ENCODE measurements around the gene AHSG. TPM values are rescaled to one million over a fixed set of nuclear protein-coding genes. Genes with fewer than 3 reads are reported as not detected.
"Not testable (repeated sequence)": the region's sequence is repeated elsewhere in the genome, so short reads cannot be mapped to it uniquely, and the experiment has no call there.

Gene AHSG
- total RNA-seq, 1 donor from 2014 or later, result not detected

DNA sequence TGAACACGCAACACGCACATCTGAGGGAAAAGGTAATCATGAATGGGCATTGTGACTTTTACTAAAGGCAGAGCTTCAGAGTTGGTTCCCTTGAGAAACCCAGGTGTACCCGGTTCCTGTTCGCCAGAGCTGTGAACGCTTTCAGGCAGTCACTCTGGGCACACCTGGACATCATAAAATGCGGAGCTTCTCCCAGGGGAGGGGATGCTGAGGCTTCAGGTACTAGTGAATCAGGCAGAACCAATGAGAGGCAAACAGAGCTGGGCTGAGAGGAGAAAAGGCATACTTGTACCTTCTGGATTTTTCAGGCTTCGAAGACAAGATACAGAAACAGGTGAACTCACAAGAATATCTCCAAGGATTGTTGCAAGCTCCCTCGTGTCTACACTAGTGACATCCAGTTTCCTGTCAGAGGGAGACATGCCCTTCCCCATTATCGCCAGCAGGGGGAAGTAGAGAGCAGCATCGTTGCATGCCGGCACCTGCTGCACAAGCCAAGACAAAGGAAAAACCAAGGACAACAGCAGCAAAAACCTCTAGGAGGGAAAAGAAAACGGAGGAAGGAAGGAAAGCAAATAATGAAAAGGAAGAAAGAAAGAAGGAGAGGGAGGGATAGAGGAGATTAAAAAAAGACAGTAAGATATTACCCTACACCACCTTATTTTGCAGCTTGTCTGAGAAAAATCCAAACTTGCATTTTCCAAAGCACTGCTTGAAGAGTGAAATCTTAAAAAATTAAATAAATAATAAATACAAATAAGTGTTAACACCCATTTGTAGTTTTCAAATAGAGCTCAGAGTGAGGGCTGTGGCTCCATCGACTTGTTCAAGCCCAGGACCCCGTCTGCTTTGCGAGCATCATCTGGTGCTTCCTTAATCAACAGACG is 2.0 kb downstream of the AHSG start:
- intact Hi-C loops (cut with micrococcal nuclease), result loop anchor here (1.0 to 5.0 kb wide), 3 partner anchors 192 to 550 kb away; partner anchors contain the start of gene RFC4

DNA sequence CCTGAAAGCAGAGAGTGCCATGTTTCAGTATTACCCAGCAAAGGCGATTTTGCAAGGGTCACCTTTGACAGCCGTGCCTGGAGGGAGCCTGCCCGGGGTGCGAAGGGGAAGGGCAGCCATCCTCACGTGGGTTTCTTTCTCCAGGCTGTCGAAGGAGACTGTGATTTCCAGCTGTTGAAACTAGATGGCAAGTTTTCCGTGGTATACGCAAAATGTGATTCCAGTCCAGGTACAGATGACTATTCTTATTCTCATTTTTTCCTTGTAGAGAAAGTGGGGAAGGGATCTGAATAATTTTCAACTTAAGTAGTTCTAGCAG is 3.4 kb downstream of the AHSG start:
- intact Hi-C loops (cut with micrococcal nuclease), result loop anchor here (2.0 to 5.0 kb wide), 5 partner anchors 27 to 673 kb away; partner anchors contain the start of gene RFC4

DNA sequence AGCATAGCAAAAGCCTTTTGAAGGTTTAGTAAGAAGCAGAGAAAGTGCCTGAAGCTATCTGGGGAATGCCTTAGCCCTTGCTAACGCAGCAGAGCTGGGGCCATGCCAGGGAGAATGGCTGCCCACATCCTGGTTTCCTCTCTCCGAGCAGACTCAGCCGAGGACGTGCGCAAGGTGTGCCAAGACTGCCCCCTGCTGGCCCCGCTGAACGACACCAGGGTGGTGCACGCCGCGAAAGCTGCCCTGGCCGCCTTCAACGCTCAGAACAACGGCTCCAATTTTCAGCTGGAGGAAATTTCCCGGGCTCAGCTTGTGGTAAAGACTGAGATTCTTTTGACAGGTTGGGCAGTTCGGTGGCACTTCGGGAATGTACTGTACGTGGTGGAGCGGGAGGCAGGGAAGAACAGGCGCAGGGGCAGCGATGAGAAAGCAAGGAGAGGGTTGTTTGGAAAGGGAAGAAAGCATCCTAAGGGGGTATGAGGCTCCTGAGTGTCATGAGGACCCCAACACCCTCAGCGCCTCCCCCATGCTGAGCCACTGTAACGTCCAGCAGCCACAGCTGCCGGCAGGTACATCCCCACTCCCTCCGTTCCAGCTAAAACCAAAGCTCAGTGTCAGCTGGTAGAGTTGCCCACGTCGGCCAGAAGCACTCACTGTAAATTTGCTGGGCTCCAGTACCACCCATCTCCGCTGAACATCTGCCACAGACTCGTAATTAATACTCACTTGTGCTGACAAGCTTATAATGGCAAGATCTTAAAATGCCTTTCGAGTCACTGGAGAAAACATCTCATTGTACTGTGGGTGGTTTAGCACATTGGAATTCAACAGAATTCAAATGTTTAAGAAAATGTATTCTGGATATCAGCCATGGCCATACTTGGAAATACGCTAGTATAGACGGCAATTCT is 4.4 kb downstream of the AHSG start:
- intact Hi-C loops (cut with micrococcal nuclease), result loop anchor here (1.0 to 5.0 kb wide), 12 partner anchors 26 to 679 kb away; partner anchors contain the start of genes DNAJB11, EIF4A2, RFC4 and TRA2B

DNA sequence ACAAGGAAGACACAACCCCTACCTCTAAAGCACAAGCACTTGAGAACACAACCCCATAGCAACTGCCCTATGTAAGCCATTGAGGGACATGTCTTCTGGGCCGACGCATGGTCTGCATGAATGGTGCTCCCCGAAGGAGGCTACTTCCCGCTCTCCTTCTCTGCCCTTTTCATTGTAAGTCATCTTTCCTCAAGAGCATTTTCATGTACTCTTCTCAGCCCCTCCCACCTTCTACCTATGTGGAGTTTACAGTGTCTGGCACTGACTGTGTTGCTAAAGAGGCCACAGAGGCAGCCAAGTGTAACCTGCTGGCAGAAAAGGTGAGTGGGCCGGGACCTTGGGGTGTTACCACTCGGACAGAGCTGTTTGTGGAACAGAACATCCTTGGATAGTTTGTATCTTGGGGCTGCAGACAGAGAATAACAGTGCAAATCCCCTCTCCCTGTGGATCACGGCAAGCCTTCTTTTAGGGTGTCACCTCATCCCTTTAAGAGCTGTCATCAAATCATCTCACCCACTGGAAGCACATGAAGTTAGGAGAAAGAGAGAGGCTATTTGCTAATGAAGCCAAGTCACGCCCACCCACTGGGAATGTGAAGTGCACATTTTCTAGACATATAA is 5.6 kb downstream of the AHSG start:
- intact Hi-C loops (cut with micrococcal nuclease), result loop anchor here (5.0 kb wide), 1 partner anchor 189 kb away; the partner anchor contains the start of gene RFC4

DNA sequence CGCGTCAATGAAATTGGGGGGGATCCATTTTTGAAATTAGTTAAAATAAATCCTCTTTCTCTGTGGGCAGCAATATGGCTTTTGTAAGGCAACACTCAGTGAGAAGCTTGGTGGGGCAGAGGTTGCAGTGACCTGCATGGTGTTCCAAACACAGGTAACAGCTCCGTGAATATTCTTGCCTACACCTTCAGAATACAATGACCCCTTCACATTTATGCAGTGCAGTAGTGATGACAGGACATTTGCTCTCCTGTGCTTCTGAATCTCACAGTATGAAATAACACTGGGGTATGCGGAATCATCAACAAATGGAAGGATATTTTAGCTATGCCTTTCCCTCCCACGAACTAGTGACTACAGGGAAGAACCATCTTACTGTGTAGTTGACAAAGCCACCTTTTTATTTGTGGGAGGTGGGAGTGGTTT is 6.9 kb downstream of the AHSG start:
- intact Hi-C loops (cut with micrococcal nuclease), result loop anchor here (5.0 kb wide), 1 partner anchor 188 kb away; the partner anchor contains the start of gene RFC4

DNA sequence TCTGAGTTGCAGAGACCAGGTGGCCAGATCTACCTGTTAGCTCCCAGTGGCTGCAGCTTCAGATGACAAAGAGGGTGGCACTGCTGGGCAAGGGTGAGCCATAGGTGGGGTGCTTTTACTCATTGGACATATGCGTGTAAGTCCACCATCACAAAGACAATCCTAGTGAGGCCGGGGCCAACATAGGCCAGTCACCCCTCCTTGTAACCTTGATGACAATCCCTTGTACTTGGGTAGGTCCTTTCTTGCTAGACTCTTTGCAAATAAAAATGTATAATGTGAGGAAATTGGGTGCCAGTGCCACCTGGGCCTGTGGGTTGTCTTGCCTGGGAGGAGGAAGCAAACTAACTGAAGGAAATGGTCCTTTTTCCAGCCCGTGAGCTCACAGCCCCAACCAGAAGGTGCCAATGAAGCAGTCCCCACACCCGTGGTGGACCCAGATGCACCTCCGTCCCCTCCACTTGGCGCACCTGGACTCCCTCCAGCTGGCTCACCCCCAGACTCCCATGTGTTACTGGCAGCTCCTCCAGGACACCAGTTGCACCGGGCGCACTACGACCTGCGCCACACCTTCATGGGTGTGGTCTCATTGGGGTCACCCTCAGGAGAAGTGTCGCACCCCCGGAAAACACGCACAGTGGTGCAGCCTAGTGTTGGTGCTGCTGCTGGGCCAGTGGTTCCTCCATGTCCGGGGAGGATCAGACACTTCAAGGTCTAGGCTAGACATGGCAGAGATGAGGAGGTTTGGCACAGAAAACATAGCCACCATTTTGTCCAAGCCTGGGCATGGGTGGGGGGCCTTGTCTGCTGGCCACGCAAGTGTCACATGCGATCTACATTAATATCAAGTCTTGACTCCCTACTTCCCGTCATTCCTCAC is 7.6 kb downstream of the AHSG start:
- intact Hi-C loops (cut with micrococcal nuclease), result no loop called here

DNA sequence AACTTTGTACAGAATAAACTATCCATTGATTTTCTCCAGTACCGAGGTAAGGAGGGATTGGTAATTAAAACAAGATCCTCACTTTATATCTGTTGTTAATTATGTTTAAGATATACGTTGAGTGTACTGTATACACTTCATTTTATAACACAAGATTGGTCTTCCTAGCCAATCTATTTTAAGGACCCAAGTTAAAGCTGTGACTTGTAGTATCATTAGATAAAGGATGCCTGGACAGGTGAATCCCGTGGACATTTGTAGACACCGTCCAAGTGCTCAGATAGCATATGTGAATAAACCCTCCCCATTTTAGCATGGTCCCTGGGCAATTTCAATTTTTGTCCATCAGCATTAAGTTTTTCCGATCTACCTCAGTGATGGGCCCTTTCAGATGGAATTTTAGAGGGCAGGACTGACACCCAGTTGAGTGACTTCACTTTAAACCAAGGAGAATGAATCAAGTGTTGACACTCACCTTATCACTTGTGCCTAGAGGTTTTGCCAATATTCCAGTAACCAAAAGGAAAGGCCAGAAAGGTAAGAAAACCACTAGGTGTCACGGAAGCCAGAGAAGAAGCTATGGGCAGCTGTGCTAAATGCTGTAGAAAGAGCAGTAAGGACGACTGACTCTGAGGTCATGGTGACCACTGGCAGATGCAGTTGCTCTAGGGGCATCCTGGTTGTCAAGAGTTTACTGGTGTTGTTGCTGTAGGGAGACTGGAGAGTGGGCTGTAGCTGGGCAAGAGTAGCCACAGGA is 9.2 kb downstream of the AHSG start:
- intact Hi-C loops (cut with micrococcal nuclease), result no loop called here

DNA sequence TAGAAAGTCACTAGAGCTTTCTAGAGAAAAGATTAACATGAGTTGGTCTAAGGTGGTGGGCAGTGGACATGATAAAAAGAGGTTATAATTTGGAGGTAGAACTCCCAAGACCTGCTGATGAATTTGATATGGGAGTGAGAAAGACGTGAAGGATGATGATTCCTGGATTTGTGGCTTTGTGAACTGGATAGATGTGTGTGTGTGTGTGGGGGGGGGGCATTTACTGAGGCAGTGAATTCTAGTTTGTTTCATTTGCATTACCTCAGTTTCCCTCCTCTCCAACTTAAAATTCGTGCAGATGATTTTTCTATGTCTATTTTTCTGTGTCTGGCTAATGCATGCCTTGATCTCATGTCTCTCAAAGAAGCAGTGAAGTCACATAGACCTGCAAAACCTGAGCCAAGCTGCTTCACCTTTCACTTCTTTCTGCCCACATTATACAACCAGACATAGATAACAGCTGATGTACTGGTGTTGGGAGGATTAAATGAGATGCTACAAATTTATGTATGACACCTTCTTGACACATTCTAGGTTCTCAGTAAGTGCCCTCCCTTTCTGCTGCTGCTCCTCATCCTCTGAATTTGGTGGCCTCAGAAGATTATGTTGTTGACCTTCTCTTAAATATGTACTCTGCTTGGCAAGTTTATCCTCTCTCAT is 9.9 kb downstream of the AHSG start:
- intact Hi-C loops (cut with micrococcal nuclease), result no loop called here

DNA sequence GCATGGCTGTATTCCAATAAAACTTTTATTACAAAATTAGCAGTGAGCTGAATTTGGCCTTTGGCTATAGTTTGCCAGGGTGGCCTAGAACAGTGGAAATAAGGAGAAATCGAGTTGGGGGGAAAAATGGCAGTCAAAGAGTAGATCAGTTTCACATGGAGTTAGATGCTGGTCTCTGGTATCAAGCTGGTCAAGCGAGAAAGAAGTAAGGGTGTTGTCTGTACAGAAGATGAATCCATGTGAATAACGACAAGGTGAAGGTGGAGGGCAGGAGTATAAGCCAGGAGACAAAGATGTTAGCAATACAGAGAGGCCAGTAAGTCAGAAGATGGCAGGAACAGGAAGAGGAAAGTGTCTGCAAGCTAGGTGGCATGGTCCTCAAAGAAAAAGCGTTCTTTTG is 11.7 kb downstream of the AHSG start:
- intact Hi-C loops (cut with micrococcal nuclease), result no loop called here

DNA sequence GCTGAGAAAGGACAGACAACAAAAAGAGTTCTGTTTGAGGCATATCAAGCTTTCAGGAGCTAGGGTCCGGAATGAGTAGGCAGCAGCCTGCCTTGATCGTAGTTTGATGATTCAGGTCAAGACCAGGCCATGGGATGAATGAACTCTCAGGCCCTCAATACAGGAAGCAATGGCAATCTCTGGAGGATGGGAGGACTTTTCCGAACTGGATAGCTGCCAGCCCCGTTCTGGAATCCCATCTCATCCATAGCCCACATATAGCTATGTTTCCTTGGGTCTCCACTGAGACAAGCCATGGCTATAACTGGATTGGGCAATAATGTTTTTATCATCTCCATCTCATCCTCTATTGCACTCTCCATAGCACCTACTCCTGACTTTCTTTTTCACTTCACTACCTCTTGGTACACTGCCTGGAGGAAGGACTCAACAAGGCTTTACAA is 12.8 kb downstream of the AHSG start:
- intact Hi-C loops (cut with micrococcal nuclease), result no loop called here

DNA sequence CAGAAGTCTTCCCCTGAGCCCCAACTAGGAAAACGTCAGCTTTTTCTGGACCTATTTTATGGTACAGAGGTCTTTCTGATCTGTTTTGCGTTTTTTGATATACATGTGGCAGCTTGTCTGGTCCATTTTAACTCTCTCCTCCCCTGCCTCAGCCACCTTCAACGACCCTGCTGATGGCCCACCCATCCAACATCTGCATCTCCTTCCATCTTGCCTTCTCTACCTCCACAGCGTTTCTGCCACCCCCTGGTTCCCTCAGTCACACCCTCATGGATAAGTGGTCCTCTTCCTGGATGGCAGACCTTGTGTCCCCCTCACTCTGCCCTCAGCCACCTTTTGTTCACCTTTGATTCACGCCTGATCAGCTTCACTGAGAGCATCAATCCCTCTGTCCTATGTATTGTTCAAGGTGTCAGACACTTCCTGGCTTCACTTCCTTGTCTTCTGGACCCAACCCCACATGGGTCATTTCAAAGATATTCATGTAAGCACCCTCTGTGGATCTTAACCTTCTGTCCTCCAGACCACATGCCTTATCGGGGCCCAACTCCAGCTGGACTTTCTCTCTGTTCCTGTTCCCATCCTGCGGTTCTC is 13.5 kb downstream of the AHSG start:
- intact Hi-C loops (cut with micrococcal nuclease), result no loop called here

DNA sequence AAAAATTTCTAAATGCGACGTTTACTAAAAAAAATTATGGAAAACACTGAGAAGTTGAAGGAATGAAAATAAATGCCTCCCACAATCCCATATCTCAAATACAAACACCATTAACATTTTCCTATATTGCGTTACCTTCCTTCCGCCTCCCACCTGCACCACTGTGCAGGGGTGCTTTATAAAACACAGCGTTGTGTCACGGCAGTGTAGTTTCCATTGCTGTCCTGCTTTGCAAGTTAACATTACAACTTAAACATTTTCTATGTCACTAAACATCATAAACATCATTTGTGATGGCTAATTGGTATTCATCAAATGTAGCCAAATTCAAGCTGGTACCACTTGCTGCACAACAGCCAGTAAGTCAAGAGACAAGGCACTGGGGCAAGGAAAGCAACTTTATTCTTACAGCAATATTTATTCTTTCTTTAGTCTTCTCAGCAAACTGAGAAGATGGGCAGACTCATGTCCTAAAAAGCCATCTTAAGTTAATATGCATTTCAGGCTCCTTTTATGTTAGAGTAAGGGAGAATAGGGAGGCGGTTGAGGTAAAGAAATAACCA is 15.1 kb downstream of the AHSG start:
- intact Hi-C loops (cut with micrococcal nuclease), result no loop called here

DNA sequence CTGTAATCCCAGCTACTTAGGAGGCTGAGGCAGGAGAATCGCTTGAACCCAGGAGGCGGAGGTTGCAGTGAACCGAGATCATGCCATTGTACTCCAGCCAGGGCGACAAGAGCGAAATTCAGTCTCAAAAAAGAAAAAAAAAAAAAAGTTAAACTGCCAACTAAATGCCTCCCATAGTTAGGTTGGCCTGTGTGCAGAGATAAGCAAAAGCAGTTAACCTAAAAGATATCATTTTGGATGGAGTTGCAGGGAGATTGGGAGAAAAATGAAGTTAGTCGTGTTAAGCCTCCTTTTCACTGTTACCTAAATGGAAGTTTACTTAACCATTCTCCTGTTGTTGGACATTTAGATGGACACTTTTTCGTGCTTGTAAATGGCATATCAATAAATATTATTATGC is 15.9 kb downstream of the AHSG start:
- intact Hi-C loops (cut with micrococcal nuclease), result no loop called here

DNA sequence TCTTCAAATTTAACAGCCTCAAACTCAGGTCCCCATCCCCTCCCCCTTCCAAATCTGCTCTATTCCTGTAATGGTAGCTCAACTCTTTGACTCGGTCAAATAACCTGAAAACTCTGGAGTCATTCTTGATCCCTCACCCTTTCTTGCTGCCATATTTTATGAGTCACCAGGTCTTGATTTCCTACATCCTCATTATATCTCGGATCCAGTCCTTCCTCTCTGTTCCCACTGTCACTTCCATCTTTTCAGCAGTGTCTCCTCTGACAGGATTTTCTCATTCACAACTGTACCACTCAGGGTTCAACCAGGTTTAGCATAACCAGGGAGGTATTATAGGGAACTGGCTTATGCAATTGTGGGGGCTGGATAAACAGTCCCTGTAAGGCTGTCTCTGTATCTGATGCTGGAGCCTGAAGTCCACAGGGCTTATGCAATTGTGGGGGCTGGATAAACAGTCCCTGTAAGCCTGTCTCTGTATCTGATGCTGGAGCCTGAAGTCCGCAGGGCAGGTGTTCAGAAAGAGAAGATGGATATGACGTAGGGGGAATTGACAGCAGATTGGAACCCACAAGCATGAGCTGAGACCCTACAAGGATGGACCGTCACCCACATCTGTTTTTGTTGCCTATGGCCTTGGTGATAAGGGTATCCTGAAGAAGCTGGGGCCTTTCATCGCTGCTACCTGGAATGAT is 18.2 kb downstream of the AHSG start:
- intact Hi-C loops (cut with micrococcal nuclease), result no loop called here

DNA sequence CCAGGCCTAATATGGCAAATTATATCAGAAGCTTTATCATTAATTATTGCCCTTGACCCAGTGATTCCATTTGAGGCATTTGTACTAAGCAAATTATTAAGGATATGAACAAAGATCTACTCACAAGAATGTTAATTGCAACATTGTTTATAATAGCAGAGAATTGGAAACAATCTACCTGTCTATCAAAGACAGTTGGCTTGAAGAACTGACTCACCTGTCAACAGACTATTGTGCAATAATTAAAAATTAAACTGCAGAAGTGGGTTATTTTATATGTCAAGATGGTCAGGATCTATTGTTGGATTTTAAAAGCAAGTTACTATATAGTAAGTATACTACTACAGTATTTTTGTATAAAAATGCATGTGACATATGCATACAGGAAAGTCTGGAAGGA is 20.6 kb downstream of the AHSG start:
- intact Hi-C loops (cut with micrococcal nuclease), result no loop called here

DNA sequence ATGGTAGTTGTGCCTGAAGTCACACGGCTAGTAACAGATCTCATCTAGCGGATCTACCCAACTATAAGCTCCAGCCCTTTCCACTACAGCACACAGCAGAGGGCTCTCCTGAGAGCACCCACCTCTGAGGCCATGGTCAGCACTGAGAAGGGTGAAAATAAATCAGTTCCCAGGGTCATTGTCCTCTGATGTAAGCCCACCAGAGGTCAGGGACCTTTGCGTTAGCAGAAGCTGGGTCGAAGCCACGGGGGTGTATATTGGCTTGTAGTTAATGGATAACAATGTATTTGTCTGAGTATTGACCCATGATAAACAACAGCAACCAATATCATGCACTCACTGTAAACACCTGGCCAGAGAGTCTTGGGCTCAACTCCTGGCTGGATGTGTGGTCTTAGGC is 21.3 kb downstream of the AHSG start:
- intact Hi-C loops (cut with micrococcal nuclease), result not testable (repeated sequence)

DNA sequence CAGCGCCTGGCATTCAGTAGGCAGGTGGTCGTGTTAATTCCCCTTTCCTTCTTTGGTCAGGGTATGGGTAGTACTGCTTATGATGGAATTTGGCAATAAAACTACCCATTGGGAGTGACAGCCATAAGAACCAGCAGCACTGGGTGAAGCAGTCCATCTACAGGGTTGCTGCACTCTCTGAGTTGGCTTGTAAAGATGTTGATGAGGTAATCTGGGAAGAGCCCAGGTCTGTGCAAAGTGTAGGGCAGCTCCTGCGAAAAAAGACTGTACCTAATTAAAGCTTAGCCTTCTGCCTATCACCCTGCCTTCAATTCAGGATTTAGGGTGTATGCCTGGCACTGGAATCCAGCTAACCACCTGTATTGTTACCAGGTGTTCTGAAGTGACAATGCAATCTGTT is 22.7 kb downstream of the AHSG start:
- intact Hi-C loops (cut with micrococcal nuclease), result no loop called here

DNA sequence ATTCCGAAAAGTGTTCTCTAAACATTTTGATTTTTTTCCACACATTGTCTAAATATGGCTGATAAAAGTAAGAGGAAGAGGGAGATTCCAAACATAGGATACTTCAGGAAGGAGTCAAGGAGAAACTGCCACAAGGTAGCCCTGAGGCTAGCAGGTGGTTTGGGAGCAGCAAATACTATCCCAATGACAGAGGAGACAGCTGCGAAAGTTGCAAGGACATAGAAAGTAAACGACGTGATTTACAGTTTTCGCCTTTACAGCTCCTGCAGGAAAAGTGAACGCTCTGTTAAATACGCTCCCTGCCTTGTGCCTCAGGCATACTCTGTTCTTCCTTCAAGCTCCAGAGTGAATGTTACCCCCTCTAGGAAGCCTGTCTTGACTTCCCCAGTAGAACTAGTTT is 23.7 kb downstream of the AHSG start:
- intact Hi-C loops (cut with micrococcal nuclease), result no loop called here

Measured in T-helper 1 cell treated with Interleukin-12 subunit alpha and Interleukin-12 subunit beta and Interleukin-4 antibody, amounts not matched to agents 30 ng/mL and 1 ng/mL, for 36 hours (primary cell).